GM23338 (cell line): ENCODE results near the gene GJA4. TPM values are rescaled to one million over a fixed set of nuclear protein-coding genes. Genes with fewer than 3 reads are reported as not detected.

Experiments used
- ATAC-seq: fragments of 200-7000 bp; cut with Tn5 transposase; 3 replicates; pipeline ENCODE4 v1.9.1; 2020
- DNase-seq: peaks from one replicate; pipeline ENCODE4 v3.0.0-alpha.2; 2015; ENCODE audit warnings: low spot score
- H2AFZ ChIP-seq: fragments of 200-600 bp; sonication (generic); 2 replicates; pipeline ENCODE4 v1.8.0; 2016; ENCODE audit warnings: antibody characterized with exemption, mild to moderate bottlenecking, moderate library complexity
- H3F3A ChIP-seq: fragments of 200-600 bp; sonication (generic); replicated peaks from 2 replicates; pipeline ENCODE4 v1.8.0; 2017; ENCODE audit warnings: antibody characterized with exemption, mixed run types, low read depth
- H3K27ac ChIP-seq: fragments of 200-600 bp; sonication (generic); 2 replicates; pipeline ENCODE4 v1.6.1; 2016; ENCODE audit warnings: low read depth
- H3K27me3 ChIP-seq: fragments of 200-600 bp; sonication (generic); 2 replicates; pipeline ENCODE4 v1.8.0; 2016; ENCODE audit warnings: mild to moderate bottlenecking, mixed run types, moderate library complexity; ENCODE audit not compliant: insufficient read depth
- H3K36me3 ChIP-seq: fragments of 200-600 bp; sonication (generic); 2 replicates; pipeline ENCODE4 v1.8.0; 2016; ENCODE audit warnings: mild to moderate bottlenecking; ENCODE audit not compliant: insufficient read depth
- H3K4me1 ChIP-seq: fragments of 200-600 bp; sonication (generic); 2 replicates; pipeline ENCODE4 v1.8.0; 2016; ENCODE audit warnings: mild to moderate bottlenecking, moderate library complexity; ENCODE audit not compliant: insufficient read depth
- H3K4me2 ChIP-seq: fragments of 200-600 bp; sonication (generic); 2 replicates; pipeline ENCODE4 v1.7.1; 2017; ENCODE audit warnings: mixed run types
- H3K4me3 ChIP-seq: fragments of 200-600 bp; sonication (generic); 2 replicates; pipeline ENCODE4 v1.6.1; 2016; ENCODE audit warnings: mixed run types
- H3K79me2 ChIP-seq: fragments of 200-600 bp; sonication (generic); replicated peaks from 2 replicates; pipeline ENCODE4 v1.8.0; 2017; ENCODE audit warnings: mild to moderate bottlenecking; ENCODE audit not compliant: insufficient read depth
- H3K9me2 ChIP-seq: fragments of 200-600 bp; sonication (generic); 2 replicates; pipeline ENCODE4 v1.8.0; 2017; ENCODE audit not compliant: insufficient read depth
- H4K20me1 ChIP-seq: fragments of 200-600 bp; sonication (generic); replicated peaks from 2 replicates; pipeline ENCODE4 v1.8.0; 2017; ENCODE audit warnings: mild to moderate bottlenecking; ENCODE audit not compliant: insufficient read depth
- H3K27ac Mint-ChIP-seq: 2 replicates; pipeline ENCODE4 v1.8.0; 2020; ENCODE audit warnings: inconsistent platforms, mild to moderate bottlenecking, moderate library complexity, mixed read lengths
- H3K27me3 Mint-ChIP-seq: 3 replicates; pipeline ENCODE4 v1.8.0; 2022; ENCODE audit warnings: low read depth, mild to moderate bottlenecking, moderate library complexity, mixed read lengths, inconsistent platforms; ENCODE audit not compliant: insufficient read depth, poor library complexity
- H3K36me3 Mint-ChIP-seq: 3 replicates; pipeline ENCODE4 v1.8.0; 2021; ENCODE audit warnings: low read depth, mild to moderate bottlenecking, inconsistent platforms, moderate library complexity, mixed read lengths
- H3K4me1 Mint-ChIP-seq: 3 replicates; pipeline ENCODE4 v1.8.0; 2020; ENCODE audit warnings: mild to moderate bottlenecking, inconsistent platforms, mixed read lengths
- H3K4me3 Mint-ChIP-seq: 3 replicates; pipeline ENCODE4 v1.8.0; 2021; ENCODE audit warnings: moderate library complexity, mild to moderate bottlenecking, inconsistent platforms, mixed read lengths
- H3K9me3 Mint-ChIP-seq: 3 replicates; pipeline ENCODE4 v1.8.0; 2020; ENCODE audit warnings: moderate library complexity, mild to moderate bottlenecking, inconsistent platforms, mixed read lengths
- ETS1 ChIP-seq: IDR thresholded peaks from 2 replicates; pipeline ENCODE4 v1.6.1; 2016; ENCODE audit warnings: antibody characterized with exemption
- EZH2 ChIP-seq: fragments of 200-600 bp; sonication (generic); IDR thresholded peaks from one replicate; pipeline ENCODE4 v1.8.0; 2017; ENCODE audit warnings: antibody characterized with exemption, mild to moderate bottlenecking, low read depth; ENCODE audit not compliant: unreplicated experiment
- JUNB ChIP-seq: IDR thresholded peaks from one replicate; pipeline ENCODE4 v1.6.1; 2016; ENCODE audit warnings: antibody characterized with exemption; ENCODE audit not compliant: unreplicated experiment
- POLR2AphosphoS5 ChIP-seq: IDR thresholded peaks from 2 replicates; pipeline ENCODE4 v1.6.1; 2016; ENCODE audit warnings: antibody characterized with exemption, low read depth
- REST ChIP-seq: IDR thresholded peaks from one replicate; pipeline ENCODE4 v1.6.1; 2018; ENCODE audit warnings: antibody characterized with exemption; ENCODE audit not compliant: unreplicated experiment
- STAT1 ChIP-seq: IDR thresholded peaks from one replicate; pipeline ENCODE4 v1.6.1; 2016; ENCODE audit warnings: antibody characterized with exemption; ENCODE audit not compliant: unreplicated experiment
- ZNF114 ChIP-seq: fragments of 250-450 bp; sonication (Bioruptor Pico); IDR thresholded peaks from 2 replicates; pipeline ENCODE4 v1.5.0; 2020; ENCODE audit warnings: mild to moderate bottlenecking, moderate library complexity
- ZNF331 ChIP-seq: fragments of 250-450 bp; sonication (Bioruptor Pico); IDR thresholded peaks from 2 replicates; pipeline ENCODE4 v1.5.0; 2020; ENCODE audit warnings: low read depth, mild to moderate bottlenecking, moderate library complexity
- ZNF462 ChIP-seq: fragments of 250-450 bp; sonication (Bioruptor Pico); IDR thresholded peaks from 2 replicates; pipeline ENCODE4 v1.5.0; 2020; ENCODE audit warnings: mild to moderate bottlenecking, moderate library complexity
- polyA plus RNA-seq: library from polyadenylated mRNA; unstranded; fragments of >200 nt; fragmentation: Nextera tagmentation; extraction: Ambion mirVana; gene quantifications from 2 replicates; pipeline ENCODE4 v1.2.1, GENCODE V29; 2016
- total RNA-seq: library from RNA; depleted of rRNA; stranded (reverse); fragments of >200 nt; shearing (Covaris generic); gene quantifications from 2 replicates; pipeline ENCODE4 v1.2.3, GENCODE V29; 2014

GJA4 gene
- total and polyA plus RNA-seq, 2 experiments from 2014 or later, result 0.95 to 2.2 TPM

GRCh38 chr1:34776911-34777310 is 15.9 kb upstream of the GJA4 start:
- no peak overlapping the region for H3K4me2 ChIP-seq
- Mint-ChIP-seq H3K27me3 (peaks cover 13% of the 10 kb centered on the region), H3K27ac (no peak overlapping the region), H3K36me3 (no peaks in the 10 kb centered on the region), H3K9me3 (no peaks in the 10 kb centered on the region), H3K4me3 (no peak overlapping the region), H3K4me1 (peaks cover 3% of the 10 kb centered on the region)
- H3F3A ChIP-seq, result no peaks in the 10 kb centered on the region
- no peak overlapping the region for H3K27ac ChIP-seq
- peaks cover 27% of the 10 kb centered on the region for H3K27me3 ChIP-seq
- H3K79me2 ChIP-seq, result no peaks in the 10 kb centered on the region
- TF ChIP-seq STAT1 (no peak), EZH2 (no peak), ZNF114 (CRISPR knock-in tag) (no peak), JUNB (no peak), REST (no peak), ETS1 (no peak), ZNF331 (CRISPR knock-in tag) (no peak), POLR2AphosphoS5 (no peak), ZNF462 (CRISPR knock-in tag) (no peak)
- DNase-seq (no peak), ATAC-seq (no peak)
- H3K9me2 ChIP-seq, result no peaks in the 10 kb centered on the region
- no peaks in the 10 kb centered on the region for H4K20me1 ChIP-seq
- no peak overlapping the region for H2AFZ ChIP-seq
- H3K4me3 ChIP-seq, result no peak overlapping the region
- H3K36me3 ChIP-seq, result no peaks in the 10 kb centered on the region
- peaks cover 4% of the 10 kb centered on the region for H3K4me1 ChIP-seq
